Stimulated activated naive B cell treated with anti-CD40 and anti-IgM and Interleukin-4, amounts not matched to agents 10 μg/mL and 1 μg/mL and 100 μg/mL, for 72 hours (primary cell): ENCODE data around the gene DUOX1.

Experiments used
- ATAC-seq, 2 donors: fragments of 150-1000 bp; cut with Tn5 transposase; replicated peaks; 2 replicates each; pipeline ENCODE4 v1.10.0; 2021; ENCODE audit warnings: moderate library complexity in 1 of 2
- DNase-seq: peaks from one replicate; pipeline ENCODE4 v3.0.0; 2021
- H3K27ac Mint-ChIP-seq: one replicate; pipeline ENCODE4 v1.8.0; 2022; ENCODE audit warnings: mild to moderate bottlenecking, mixed read lengths
- H3K27me3 Mint-ChIP-seq, 2 donors: one replicate each; pipeline ENCODE4 v1.8.0; 2022; ENCODE audit warnings: mixed read lengths in 2 of 2
- H3K36me3 Mint-ChIP-seq, 2 donors: one replicate each; pipeline ENCODE4 v1.8.0; 2022; ENCODE audit warnings: mixed read lengths in 2 of 2, mild to moderate bottlenecking in 1 of 2
- H3K4me1 Mint-ChIP-seq, 2 donors: one replicate each; pipeline ENCODE4 v1.8.0; 2022; ENCODE audit warnings: mixed read lengths in 2 of 2, mild to moderate bottlenecking in 1 of 2
- H3K4me3 Mint-ChIP-seq, 2 donors: one replicate each; pipeline ENCODE4 v1.8.0; 2022; ENCODE audit warnings: mild to moderate bottlenecking in 2 of 2, mixed read lengths in 2 of 2, moderate library complexity in 1 of 2
- H3K9me3 Mint-ChIP-seq, 2 donors: one replicate each; pipeline ENCODE4 v1.8.0; 2022; ENCODE audit warnings: mixed read lengths in 2 of 2, mild to moderate bottlenecking in 1 of 2

Gene DUOX1

DNA sequence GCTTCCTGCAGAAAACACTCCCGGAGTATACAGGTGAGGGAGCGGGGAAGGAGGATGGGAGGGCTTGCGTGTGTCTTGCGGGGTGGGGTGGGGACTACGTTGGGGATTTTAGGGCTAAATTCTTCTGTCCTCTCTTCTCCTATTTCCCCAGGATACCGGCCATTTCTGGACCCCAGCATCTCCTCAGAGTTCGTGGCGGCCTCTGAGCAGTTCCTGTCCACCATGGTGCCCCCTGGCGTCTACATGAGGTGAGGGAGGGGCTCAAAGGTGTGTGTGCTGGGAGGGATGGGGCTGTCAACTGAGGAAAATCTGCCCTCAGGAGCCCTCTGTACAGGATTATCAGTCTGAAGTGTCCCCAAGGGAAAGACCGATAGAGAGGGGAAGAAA is 6.6 kb downstream of the DUOX1 start:
- DNase-seq = no peak
- Mint-ChIP-seq H3K4me3 (peak overlapping the region; percentile 4 to 46), H3K27me3 (peaks cover 41 to 57% of the 10 kb centered on the region in 2 donors), H3K4me1 (peaks cover 4 to 6% of the 10 kb centered on the region in 2 donors), H3K9me3 (no peaks in the 10 kb centered on the region), H3K36me3 (peaks cover 0 to 2% of the 10 kb centered on the region in 2 donors), H3K27ac (no peak overlapping the region)
- no peak for ATAC-seq

DNA sequence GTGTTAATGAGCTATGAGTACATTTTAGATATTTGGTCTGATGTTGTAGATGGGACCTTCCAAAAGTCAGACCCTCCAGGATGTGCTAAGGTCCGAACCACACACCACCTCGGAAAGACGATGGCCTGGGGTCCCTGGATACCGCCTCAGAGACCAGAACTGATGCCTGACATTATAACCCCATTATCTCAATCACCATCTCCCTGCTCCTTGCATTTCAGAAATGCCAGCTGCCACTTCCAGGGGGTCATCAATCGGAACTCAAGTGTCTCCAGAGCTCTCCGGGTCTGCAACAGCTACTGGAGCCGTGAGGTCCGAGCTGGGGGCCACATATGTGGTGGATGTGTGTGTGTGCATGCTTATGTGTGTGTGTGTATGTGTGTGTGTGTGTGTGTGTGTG is 7.9 kb downstream of the DUOX1 start:
- Mint-ChIP-seq H3K27me3 (peaks cover 46 to 47% of the 10 kb centered on the region in 2 donors), H3K36me3 (peaks cover 0 to 3% of the 10 kb centered on the region in 2 donors), H3K4me3 (no peak overlapping the region), H3K9me3 (no peaks in the 10 kb centered on the region), H3K27ac (no peak overlapping the region), H3K4me1 (peaks cover 4 to 6% of the 10 kb centered on the region in 2 donors)
- ATAC-seq (no peak), DNase-seq (no peak)

DNA sequence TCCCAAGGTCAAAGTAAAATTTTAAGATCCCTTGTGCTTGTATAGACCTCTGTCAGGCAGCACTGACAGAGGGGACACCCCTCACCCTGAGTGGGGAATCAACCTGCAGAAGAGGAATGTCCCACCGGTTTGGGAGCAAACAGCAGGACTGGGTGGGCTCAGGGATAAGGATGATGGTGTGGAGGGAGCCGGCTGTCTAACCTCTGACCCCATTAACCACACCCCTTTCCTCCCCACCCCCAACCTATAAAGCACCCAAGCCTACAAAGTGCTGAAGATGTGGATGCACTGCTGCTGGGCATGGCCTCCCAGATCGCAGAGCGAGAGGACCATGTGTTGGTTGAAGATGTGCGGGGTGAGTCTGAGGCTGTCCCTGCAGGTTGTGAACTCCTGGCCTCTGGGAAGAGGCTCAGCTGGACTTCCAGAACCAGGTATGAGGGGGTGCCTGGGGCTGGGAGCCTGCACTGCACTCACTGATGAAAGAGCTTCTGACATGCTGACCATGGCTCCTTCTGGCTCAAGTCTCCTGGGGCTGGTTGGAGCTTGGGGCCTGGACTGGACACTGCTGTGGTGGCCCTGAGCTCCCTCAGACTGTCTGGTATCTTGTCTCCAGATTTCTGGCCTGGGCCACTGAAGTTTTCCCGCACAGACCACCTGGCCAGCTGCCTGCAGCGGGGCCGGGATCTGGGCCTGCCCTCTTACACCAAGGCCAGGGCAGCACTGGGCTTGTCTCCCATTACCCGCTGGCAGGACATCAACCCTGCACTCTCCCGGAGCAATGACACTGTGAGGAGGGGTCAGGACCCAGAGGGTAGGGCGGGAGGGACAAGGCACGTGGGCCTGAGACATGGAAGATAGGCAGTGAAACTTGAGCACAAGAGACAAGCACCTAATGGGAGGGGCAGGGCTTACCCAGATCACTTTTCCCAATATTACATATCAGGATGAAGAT is 9.3 kb downstream of the DUOX1 start:
- Mint-ChIP-seq H3K9me3 (no peaks in the 10 kb centered on the region), H3K4me1 (peaks cover 4 to 6% of the 10 kb centered on the region in 2 donors), H3K4me3 (no peak overlapping the region), H3K27me3 (peaks cover 33 to 37% of the 10 kb centered on the region in 2 donors), H3K27ac (no peak overlapping the region), H3K36me3 (peaks cover 0 to 3% of the 10 kb centered on the region in 2 donors)
- no peak for DNase-seq
- ATAC-seq = no peak

DNA sequence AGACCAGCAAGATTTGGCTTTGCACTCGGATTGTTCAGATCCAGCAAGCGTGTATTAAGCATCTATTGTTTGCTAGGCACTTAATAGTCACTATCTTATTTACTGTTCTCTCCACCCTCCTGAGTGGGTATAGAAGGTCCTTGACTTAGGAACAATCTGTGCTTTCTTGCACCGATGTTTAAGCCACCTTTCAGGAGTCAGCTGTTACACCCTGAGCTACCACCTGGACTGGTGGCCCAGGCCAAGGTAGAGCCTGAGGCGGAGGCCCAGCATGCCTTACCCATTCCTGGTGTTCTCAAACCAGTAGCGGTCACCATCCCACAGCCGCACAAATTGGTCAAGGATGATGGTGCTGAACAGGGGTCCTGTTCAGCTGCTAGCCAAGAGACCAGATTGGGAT is 10.0 kb downstream of the DUOX1 start:
- Mint-ChIP-seq H3K4me1 (peaks cover 4 to 6% of the 10 kb centered on the region in 2 donors), H3K36me3 (peaks cover 0 to 3% of the 10 kb centered on the region in 2 donors), H3K4me3 (no peak overlapping the region), H3K27me3 (peaks cover 26 to 35% of the 10 kb centered on the region in 2 donors), H3K9me3 (no peaks in the 10 kb centered on the region), H3K27ac (no peak overlapping the region)
- DNase-seq = no peak
- no peak for ATAC-seq

DNA sequence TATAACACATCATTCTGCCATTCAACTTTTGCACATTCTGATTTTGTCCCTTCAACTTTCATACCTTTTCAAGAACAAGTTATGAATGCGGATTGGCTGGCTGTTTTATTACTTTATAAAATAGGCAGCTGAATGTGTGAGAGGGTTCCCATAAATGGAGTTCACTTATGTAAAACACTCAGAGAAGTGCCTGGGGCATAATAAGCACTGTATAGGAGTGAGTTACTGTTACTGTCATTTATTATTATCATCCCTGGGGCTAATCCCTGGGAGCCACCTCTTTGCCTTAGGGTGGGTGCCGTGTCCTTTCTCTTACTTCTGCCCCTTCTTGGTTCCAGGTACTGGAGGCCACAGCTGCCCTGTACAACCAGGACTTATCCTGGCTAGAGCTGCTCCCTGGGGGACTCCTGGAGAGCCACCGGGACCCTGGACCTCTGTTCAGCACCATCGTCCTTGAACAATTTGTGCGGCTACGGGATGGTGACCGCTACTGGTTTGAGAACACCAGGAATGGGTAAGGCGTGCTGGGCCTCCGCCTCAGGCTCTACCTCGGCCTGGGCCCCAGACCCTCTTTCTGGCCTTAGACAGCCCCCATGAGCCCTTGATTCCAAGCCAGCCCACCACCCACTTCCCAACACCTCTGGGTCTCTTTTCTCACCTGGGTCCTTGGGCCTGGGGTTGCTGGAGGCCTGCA is 10.9 kb downstream of the DUOX1 start:
- ATAC-seq (no peak), DNase-seq (no peak)
- peaks cover 4 to 6% of the 10 kb centered on the region in 2 donors for H3K4me1 Mint-ChIP-seq
- H3K36me3 Mint-ChIP-seq = peaks cover 0 to 3% of the 10 kb centered on the region in 2 donors
- H3K27me3 Mint-ChIP-seq = peaks cover 24 to 33% of the 10 kb centered on the region in 2 donors
- no peak overlapping the region for H3K4me3 Mint-ChIP-seq
- H3K27ac Mint-ChIP-seq = no peak overlapping the region
- no peaks in the 10 kb centered on the region for H3K9me3 Mint-ChIP-seq

DNA sequence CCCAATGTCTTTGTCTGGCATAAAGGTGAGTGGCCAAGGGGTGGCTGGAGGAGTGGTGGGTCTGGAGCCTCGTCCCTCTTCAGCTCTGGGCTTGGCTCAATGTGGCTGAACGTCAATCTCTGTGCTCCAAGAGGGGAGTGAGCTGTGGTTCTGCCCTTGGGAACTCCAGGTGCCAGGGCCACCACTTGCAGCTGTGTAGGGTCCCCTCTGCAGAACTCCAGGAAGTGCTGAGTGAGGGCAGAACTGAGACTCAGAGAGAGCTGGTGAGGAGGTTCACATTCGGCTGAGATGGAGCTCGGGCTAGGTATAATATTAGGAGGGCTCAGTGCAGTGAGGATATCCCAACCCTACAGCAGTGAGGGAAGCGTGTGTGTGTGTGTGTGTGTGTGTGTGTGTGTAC is 11.6 kb downstream of the DUOX1 start:
- no peak overlapping the region for H3K4me3 Mint-ChIP-seq
- DNase-seq (no peak), ATAC-seq (no peak)
- no peaks in the 10 kb centered on the region for H3K9me3 Mint-ChIP-seq
- H3K4me1 Mint-ChIP-seq = peaks cover 2 to 3% of the 10 kb centered on the region in 2 donors
- peaks cover 0 to 3% of the 10 kb centered on the region in 2 donors for H3K36me3 Mint-ChIP-seq
- no peak overlapping the region for H3K27ac Mint-ChIP-seq
- peaks cover 20 to 28% of the 10 kb centered on the region in 2 donors for H3K27me3 Mint-ChIP-seq

DNA sequence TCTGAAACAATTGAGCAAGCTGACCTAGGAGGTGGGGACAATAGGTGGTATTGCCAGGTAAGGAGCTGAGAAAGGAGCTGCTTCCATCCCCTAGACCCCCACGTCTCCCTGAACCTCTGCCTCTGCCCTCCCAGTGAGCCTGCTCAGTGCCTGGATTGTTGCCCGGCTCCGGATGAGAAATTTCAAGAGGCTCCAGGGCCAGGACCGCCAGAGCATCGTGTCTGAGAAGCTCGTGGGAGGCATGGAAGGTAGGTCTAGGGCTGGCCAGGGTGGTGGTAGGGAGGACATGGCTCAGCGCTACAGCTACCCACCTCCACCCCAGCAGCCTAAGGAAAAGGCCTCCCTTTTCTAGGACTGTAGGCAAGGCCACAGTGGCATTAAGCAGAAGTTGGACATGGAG is 13.3 kb downstream of the DUOX1 start:
- Mint-ChIP-seq H3K9me3 (no peaks in the 10 kb centered on the region), H3K36me3 (peaks cover 0 to 3% of the 10 kb centered on the region in 2 donors), H3K4me1 (no peaks in the 10 kb centered on the region), H3K27me3 (peaks cover 9 to 18% of the 10 kb centered on the region in 2 donors), H3K4me3 (no peak overlapping the region), H3K27ac (no peak overlapping the region)
- no peak for ATAC-seq
- no peak for DNase-seq

DNA sequence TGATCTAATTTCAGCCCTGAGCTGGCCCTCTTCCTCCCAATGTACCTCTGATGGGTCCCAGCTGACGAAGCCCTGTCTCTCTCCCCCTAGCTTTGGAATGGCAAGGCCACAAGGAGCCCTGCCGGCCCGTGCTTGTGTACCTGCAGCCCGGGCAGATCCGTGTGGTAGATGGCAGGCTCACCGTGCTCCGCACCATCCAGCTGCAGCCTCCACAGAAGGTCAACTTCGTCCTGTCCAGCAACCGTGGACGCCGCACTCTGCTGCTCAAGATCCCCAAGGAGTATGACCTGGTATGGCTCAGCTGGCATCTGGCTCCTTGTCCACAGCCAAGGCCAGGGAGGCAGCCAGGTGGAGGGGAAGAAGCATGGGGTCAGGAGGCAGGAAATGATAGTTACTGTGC is 14.2 kb downstream of the DUOX1 start:
- Mint-ChIP-seq H3K27ac (no peak overlapping the region), H3K27me3 (peaks cover 4 to 12% of the 10 kb centered on the region in 2 donors), H3K9me3 (no peaks in the 10 kb centered on the region), H3K4me1 (no peaks in the 10 kb centered on the region), H3K4me3 (no peak overlapping the region), H3K36me3 (peaks cover 0 to 3% of the 10 kb centered on the region in 2 donors)
- ATAC-seq = no peak
- DNase-seq = no peak

DNA sequence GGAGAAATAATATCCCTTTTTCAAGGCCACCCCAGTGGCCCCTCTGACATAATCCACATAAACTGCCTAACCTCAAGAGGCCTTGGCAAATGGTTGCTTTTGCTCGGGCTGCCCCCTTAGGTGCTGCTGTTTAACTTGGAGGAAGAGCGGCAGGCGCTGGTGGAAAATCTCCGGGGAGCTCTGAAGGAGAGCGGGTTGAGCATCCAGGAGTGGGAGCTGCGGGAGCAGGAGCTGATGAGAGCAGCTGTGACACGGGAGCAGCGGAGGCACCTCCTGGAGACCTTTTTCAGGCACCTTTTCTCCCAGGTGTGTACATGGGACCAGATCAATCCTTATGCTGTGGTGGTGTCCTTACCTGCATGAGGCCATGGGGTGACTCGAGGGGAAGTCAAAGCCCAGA is 15.0 kb downstream of the DUOX1 start:
- peaks cover 0 to 3% of the 10 kb centered on the region in 2 donors for H3K36me3 Mint-ChIP-seq
- no peaks in the 10 kb centered on the region for H3K4me1 Mint-ChIP-seq
- no peak overlapping the region for H3K4me3 Mint-ChIP-seq
- DNase-seq (no peak), ATAC-seq (no peak)
- H3K9me3 Mint-ChIP-seq = no peaks in the 10 kb centered on the region
- H3K27ac Mint-ChIP-seq = peak overlapping the region; percentile 63
- H3K27me3 Mint-ChIP-seq = peaks cover 4 to 12% of the 10 kb centered on the region in 2 donors

DNA sequence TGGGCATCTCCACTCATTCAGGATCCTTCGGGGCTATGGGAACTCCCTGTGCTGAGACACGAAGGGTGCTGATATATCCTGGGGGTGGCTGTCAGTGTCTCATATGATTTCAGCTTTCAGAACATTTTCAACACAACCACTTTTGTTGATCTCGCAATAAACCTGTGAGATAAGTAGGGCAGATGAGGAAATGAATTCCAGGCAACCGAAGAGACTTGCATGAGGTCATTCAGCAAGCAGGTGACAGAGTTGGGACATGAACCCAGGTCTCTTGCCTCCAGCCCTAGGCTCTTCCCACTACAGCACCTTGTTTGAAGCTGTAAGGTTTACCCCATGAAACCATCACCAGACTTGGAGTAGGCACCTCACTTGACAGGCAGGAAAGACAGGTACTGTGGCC is 16.6 kb downstream of the DUOX1 start:
- no peaks in the 10 kb centered on the region for H3K4me1 Mint-ChIP-seq
- H3K27me3 Mint-ChIP-seq = peaks cover 2 to 12% of the 10 kb centered on the region in 2 donors
- ATAC-seq (no peak), DNase-seq (no peak)
- H3K4me3 Mint-ChIP-seq = no peak overlapping the region
- H3K36me3 Mint-ChIP-seq = peaks cover 0 to 1% of the 10 kb centered on the region in 2 donors
- no peak overlapping the region for H3K27ac Mint-ChIP-seq
- no peaks in the 10 kb centered on the region for H3K9me3 Mint-ChIP-seq

DNA sequence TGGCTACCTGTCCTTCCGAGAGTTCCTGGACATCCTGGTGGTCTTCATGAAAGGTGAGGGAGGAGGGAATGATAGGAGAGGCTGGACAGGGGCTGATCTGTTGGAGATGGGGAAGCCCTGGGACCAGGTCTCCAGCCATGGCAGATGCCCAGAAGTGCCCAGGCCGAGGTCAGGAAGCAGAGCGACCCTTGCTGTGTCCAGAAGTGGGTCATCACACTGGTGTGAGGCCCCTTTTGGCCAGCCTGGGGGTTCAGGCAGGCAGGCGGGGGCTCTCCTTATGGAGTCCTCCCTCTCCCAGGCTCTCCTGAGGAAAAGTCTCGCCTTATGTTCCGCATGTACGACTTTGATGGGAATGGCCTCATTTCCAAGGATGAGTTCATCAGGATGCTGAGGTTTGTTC is 17.8 kb downstream of the DUOX1 start:
- no peak overlapping the region for H3K4me3 Mint-ChIP-seq
- no peak overlapping the region for H3K27ac Mint-ChIP-seq
- DNase-seq = no peak
- ATAC-seq = no peak
- H3K4me1 Mint-ChIP-seq = no peaks in the 10 kb centered on the region
- peaks cover 0 to 5% of the 10 kb centered on the region in 2 donors for H3K27me3 Mint-ChIP-seq
- H3K36me3 Mint-ChIP-seq = peaks cover 7 to 8% of the 10 kb centered on the region in 2 donors
- H3K9me3 Mint-ChIP-seq = no peaks in the 10 kb centered on the region

DNA sequence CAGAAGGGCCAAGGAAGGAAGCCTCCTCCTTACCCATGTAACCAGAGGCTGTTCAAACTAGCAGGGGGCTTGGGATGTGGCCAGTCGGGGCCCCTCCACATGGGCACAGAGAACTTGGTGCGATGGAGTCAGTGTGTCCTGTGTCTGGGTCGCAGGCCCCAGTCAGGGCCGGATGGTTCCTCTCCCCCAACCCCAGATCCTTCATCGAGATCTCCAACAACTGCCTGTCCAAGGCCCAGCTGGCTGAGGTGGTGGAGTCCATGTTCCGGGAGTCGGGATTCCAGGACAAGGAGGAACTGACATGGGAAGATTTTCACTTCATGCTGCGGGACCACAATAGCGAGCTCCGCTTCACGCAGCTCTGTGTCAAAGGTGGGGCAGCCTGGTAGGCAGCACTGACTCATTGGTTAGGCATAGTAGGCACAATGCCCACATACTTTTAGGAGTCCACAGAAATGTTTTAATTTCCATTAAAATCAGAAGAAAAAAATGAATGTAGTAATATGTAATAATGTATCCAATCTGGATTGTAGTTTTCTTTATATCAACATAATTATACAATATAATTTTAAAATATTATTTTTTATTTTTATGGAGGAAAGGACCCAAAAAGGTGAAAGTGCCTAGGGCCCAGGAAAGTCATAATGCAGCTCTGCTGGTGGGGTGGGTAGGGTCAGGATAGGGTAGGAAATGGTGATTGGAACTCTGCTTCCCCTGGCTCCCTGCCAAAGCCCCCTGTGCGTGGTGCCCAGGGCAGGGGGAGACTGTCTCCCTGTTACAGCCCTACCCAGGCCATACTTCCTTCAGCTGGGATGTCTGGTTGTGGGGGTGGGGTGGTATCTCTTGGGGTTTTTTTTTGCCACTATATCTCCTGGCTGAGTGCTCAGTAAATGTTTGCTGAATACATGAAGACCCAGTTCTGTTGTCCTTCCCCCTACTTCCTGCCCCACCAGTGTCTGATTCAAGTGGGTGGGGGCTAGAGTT is 18.6 kb downstream of the DUOX1 start:
- peaks cover 8 to 10% of the 10 kb centered on the region in 2 donors for H3K36me3 Mint-ChIP-seq
- ATAC-seq = no peak
- peaks cover 0 to 5% of the 10 kb centered on the region in 2 donors for H3K27me3 Mint-ChIP-seq
- no peaks in the 10 kb centered on the region for H3K9me3 Mint-ChIP-seq
- no peak for DNase-seq
- no peaks in the 10 kb centered on the region for H3K4me1 Mint-ChIP-seq
- H3K27ac Mint-ChIP-seq = no peak overlapping the region
- no peak overlapping the region for H3K4me3 Mint-ChIP-seq

DNA sequence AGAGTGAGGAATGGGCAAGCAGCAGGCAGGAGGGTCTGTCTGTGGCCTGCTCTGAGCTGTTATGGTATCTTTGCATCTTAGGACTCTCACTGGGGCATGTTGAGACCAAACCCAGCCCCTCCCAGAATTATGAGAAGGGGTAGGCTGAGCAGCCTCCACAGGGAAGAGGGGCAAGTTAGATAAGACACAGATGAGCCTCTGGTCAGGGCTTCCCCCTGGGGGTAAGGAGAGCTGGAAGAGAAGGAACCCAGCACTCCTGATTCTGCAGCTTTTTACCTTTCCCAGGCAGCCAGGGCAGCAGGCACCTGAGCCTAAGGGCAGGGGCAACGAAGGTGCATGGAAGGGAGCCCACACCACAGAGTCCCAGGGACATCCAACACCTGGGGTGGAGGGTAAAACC is 19.3 kb downstream of the DUOX1 start:
- no peak for ATAC-seq
- H3K4me1 Mint-ChIP-seq = no peaks in the 10 kb centered on the region
- H3K9me3 Mint-ChIP-seq = no peaks in the 10 kb centered on the region
- DNase-seq = no peak
- no peak overlapping the region for H3K27ac Mint-ChIP-seq
- peaks cover 8 to 10% of the 10 kb centered on the region in 2 donors for H3K36me3 Mint-ChIP-seq
- H3K4me3 Mint-ChIP-seq = no peak overlapping the region
- peaks cover 0 to 5% of the 10 kb centered on the region in 2 donors for H3K27me3 Mint-ChIP-seq

DNA sequence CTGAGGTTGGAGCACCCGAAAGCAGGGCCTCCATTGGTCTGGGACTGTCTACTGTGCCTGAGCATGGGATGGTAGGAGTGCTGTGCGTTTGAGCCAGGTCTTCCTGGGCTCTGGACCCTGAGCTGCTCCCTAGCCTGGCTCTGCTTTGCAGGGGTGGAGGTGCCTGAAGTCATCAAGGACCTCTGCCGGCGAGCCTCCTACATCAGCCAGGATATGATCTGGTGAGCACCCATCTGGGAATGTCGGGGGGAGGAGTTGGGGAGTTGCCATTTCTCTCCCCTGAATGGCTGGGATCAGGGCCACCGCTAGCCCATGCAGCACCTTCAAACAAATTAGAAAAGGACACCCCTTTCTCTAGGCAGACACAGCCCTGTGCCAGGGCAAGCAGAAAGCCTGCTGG is 20.7 kb downstream of the DUOX1 start:
- Mint-ChIP-seq H3K36me3 (peaks cover 8 to 10% of the 10 kb centered on the region in 2 donors), H3K4me3 (no peak overlapping the region), H3K4me1 (no peaks in the 10 kb centered on the region), H3K9me3 (no peaks in the 10 kb centered on the region), H3K27ac (no peak overlapping the region), H3K27me3 (no peaks in the 10 kb centered on the region)
- ATAC-seq (no peak), DNase-seq (no peak)
